GM10248 (cell line): ENCODE measurements around the gene ZNF844.
A peak's percentile ranks its signal among the peaks of the same experiment; 100 is the strongest.

Experiments
- CTCF ChIA-PET: fragments of 300-600 bp; sonication (Branson Sonifier 250); formaldehyde crosslinking; extraction: SDS; loops from one replicate; lab custom pipeline; 2021; ENCODE audit warnings: antibody characterized with exemption; lab: Yijun Ruan, JAX
- POLR2A ChIA-PET: fragments of 350-650 bp; sonication (Branson Sonifier 250); formaldehyde crosslinking; extraction: SDS; loops from one replicate; lab custom pipeline; 2020; ENCODE audit warnings: antibody characterized with exemption; lab: Yijun Ruan, JAX
- DNase-seq: peaks from one replicate; pipeline ENCODE4 v3.0.0; 2012; ENCODE audit errors: extremely low spot score
- CTCF ChIP-seq: IDR thresholded peaks from 2 replicates; pipeline ENCODE4 v1.5.1; 2012; ENCODE audit warnings: mild to moderate bottlenecking, low read depth; ENCODE audit errors: extremely low read depth, missing control alignments, control extremely low read depth

The ZNF844 gene

GRCh38 chr19:12064590-12065538 lies at the start of gene ZNF844:
ZNF844 (plus strand) TSS chr19:12064731; CDS start chr19:12064874, 143 bp downstream.
- peak; percentile 93 for DNase-seq
- no peak for TF ChIP-seq CTCF
- POLR2A ChIA-PET = interaction anchor here (0.5 to 1.1 kb wide), 2 partner anchors 30 to 325 kb away, joined by 3 read pairs; partner anchors contain the start of gene ZNF433
- CTCF ChIA-PET = interaction anchor here (1.1 to 3.1 kb wide), 5 partner anchors 12 to 267 kb away, joined by 3 to 14 read pairs (median 4); partner anchors contain the start of gene ZNF878

GRCh38 chr19:12015015-12015752 lies 49.3 kb upstream of the ZNF844 start:
- DNase-seq = no peak
- TF ChIP-seq CTCF = no peak
- POLR2A ChIA-PET = no interaction called here
- CTCF ChIA-PET = no interaction called here

- TF ChIP-seq CTCF = no peak
- CTCF ChIA-PET = no interaction called here
- POLR2A ChIA-PET = no interaction called here
These were observed 48.8 kb upstream of the ZNF844 start for GRCh38 chr19:12015753-12016116.

GRCh38 chr19:12034198-12034597 lies 30.3 kb upstream of the ZNF844 start:
- CTCF ChIA-PET = interaction anchor here (1.4 to 2.6 kb wide), 5 partner anchors 10 to 110 kb away, joined by 4 to 18 read pairs (median 9); no protein-coding TSS in a partner anchor
- POLR2A ChIA-PET = no interaction called here
- TF ChIP-seq CTCF = no peak
- no peak for DNase-seq

More at GRCh38 chr19:12015753-12016116, 48.8 kb upstream of the ZNF844 start:
- DNase-seq = no peak

- DNase-seq = no peak
- POLR2A ChIA-PET = interaction anchor here (0.6 to 2.2 kb wide), 6 partner anchors 25 to 513 kb away, joined by 3 to 18 read pairs (median 4); partner anchors contain the start of genes ZNF700 and ZNF844
- CTCF ChIA-PET = interaction anchor here (0.8 to 3.0 kb wide), 10 partner anchors 11 to 237 kb away, joined by 3 to 18 read pairs (median 8); partner anchors contain the start of genes ZNF20 and ZNF491
- TF ChIP-seq CTCF = no peak
These were observed 29.9 kb upstream of the ZNF844 start for GRCh38 chr19:12034620-12035019.
